Central memory CD8-positive, alpha-beta T cell (primary cell): Measurements from ENCODE around the gene RTN4.
"Not testable (repeated sequence)": the region's sequence is repeated elsewhere in the genome, so short reads cannot be mapped to it uniquely, and the experiment has no call there.

Source experiments
- ATAC-seq: fragments of 150-1000 bp; cut with Tn5 transposase; replicated peaks from 2 replicates; pipeline ENCODE4 v1.10.0; 2022; ENCODE audit warnings: mild to moderate bottlenecking, moderate FRiP score, moderate number of reproducible peaks; ENCODE audit not compliant: poor library complexity, severe bottlenecking; ENCODE audit errors: extremely low read depth
- DNase-seq, 2 donors: peaks; one replicate each; pipeline ENCODE4 v3.0.0; 2021; ENCODE audit warnings: low spot score in 2 of 2
- H3K27ac Mint-ChIP-seq: one replicate; pipeline ENCODE4 v1.8.0; 2022; ENCODE audit warnings: low read depth, mild to moderate bottlenecking, moderate library complexity, mixed read lengths
- H3K27me3 Mint-ChIP-seq: one replicate; pipeline ENCODE4 v1.8.0; 2022; ENCODE audit warnings: mixed read lengths
- H3K36me3 Mint-ChIP-seq: one replicate; pipeline ENCODE4 v1.8.0; 2022; ENCODE audit warnings: mild to moderate bottlenecking, moderate library complexity, mixed read lengths; ENCODE audit not compliant: insufficient read depth
- H3K4me1 Mint-ChIP-seq: one replicate; pipeline ENCODE4 v1.8.0; 2022; ENCODE audit warnings: mixed read lengths
- H3K4me3 Mint-ChIP-seq: one replicate; pipeline ENCODE4 v1.8.0; 2022; ENCODE audit warnings: mild to moderate bottlenecking, moderate library complexity, mixed read lengths
- H3K9me3 Mint-ChIP-seq: one replicate; pipeline ENCODE4 v1.8.0; 2022; ENCODE audit warnings: mixed read lengths

RTN4 gene

GRCh38 chr2:55010149-55010591, 40.1 kb downstream of the RTN4 start:
- DNase-seq: peak in 1 of 2 donors; percentile 34
- Mint-ChIP-seq H3K9me3 (no peaks in the 10 kb centered on the region), H3K4me1 (peaks cover 56% of the 10 kb centered on the region), H3K27ac (peak overlapping the region; percentile 59), H3K4me3 (peak overlapping the region; percentile 78), H3K36me3 (peaks cover 8% of the 10 kb centered on the region), H3K27me3 (no peaks in the 10 kb centered on the region)
- ATAC-seq: peak; percentile 96

GRCh38 chr2:55009277-55010060, 40.8 kb downstream of the RTN4 start:
- peak overlapping the region; percentile 59 for H3K27ac Mint-ChIP-seq
- DNase-seq (no peak), ATAC-seq (peak; percentile 55)
- H3K36me3 Mint-ChIP-seq: peaks cover 7% of the 10 kb centered on the region
- H3K27me3 Mint-ChIP-seq: no peaks in the 10 kb centered on the region
- no peaks in the 10 kb centered on the region for H3K9me3 Mint-ChIP-seq
- peaks cover 59% of the 10 kb centered on the region for H3K4me1 Mint-ChIP-seq
- peak overlapping the region; percentile 78 for H3K4me3 Mint-ChIP-seq

DNA sequence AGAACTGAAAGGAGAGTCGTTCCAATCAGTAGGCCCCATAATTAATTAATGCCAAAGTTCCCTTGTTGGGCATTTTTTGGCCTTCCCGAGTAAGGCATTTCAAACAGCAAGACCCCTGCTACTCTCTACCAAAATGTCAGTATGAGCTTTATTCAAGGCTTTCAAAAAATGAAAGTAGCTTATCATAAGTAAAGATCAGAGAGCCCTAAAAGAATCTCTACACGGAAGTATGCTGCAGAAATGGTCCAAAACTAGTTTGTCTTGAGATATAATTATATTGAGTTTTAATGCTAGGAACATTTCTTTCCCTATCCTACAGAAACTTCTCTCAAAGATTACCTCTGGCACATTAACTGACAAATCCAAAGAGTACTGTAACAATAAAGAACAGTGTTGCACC, 43.9 kb downstream of the RTN4 start:
- peaks cover 56% of the 10 kb centered on the region for H3K4me1 Mint-ChIP-seq
- no peaks in the 10 kb centered on the region for H3K9me3 Mint-ChIP-seq
- no peak for ATAC-seq
- peak overlapping the region; percentile 41 for H3K4me3 Mint-ChIP-seq
- peak overlapping the region; percentile 37 for H3K27ac Mint-ChIP-seq
- no peaks in the 10 kb centered on the region for H3K27me3 Mint-ChIP-seq
- peaks cover 8% of the 10 kb centered on the region for H3K36me3 Mint-ChIP-seq
- DNase-seq: no peak

- H3K4me1 Mint-ChIP-seq: peaks cover 65% of the 10 kb centered on the region
- ATAC-seq (no peak), DNase-seq (no peak)
- no peaks in the 10 kb centered on the region for H3K27me3 Mint-ChIP-seq
- no peak overlapping the region for H3K27ac Mint-ChIP-seq
- no peak overlapping the region for H3K4me3 Mint-ChIP-seq
- no peaks in the 10 kb centered on the region for H3K9me3 Mint-ChIP-seq
- H3K36me3 Mint-ChIP-seq: peaks cover 1% of the 10 kb centered on the region
Measured at GRCh38 chr2:55003706-55004639, 46.3 kb downstream of the RTN4 start.

DNA sequence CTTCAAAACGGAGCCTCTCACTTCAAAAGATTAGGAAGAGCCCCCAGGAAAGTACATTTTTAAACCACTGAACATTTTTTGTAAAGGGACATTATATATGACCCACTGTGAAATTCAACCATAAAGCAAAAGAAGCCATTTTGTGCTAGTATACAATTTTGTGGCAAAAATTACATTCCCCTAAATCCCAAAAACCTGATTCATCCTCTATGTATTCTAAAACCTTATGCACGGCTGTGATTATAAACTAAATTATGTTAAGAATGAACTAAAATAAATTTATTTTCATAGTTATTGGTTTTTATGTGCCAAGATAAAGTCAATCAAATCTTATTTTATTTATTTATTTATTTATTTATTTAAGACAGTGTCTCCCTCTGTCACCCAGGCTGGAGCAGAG, 48.5 kb downstream of the RTN4 start:
- ATAC-seq: no peak
- no peak overlapping the region for H3K27ac Mint-ChIP-seq
- no peak overlapping the region for H3K4me3 Mint-ChIP-seq
- H3K4me1 Mint-ChIP-seq: peaks cover 72% of the 10 kb centered on the region
- no peaks in the 10 kb centered on the region for H3K27me3 Mint-ChIP-seq
- DNase-seq: no peak
- peaks cover 3% of the 10 kb centered on the region for H3K36me3 Mint-ChIP-seq
- H3K9me3 Mint-ChIP-seq: no peaks in the 10 kb centered on the region

- ATAC-seq (no peak), DNase-seq (no peak)
- no peaks in the 10 kb centered on the region for H3K9me3 Mint-ChIP-seq
- H3K4me1 Mint-ChIP-seq: peaks cover 75% of the 10 kb centered on the region
- H3K27ac Mint-ChIP-seq: peak overlapping the region; percentile 58
- peaks cover 3% of the 10 kb centered on the region for H3K36me3 Mint-ChIP-seq
- no peak overlapping the region for H3K4me3 Mint-ChIP-seq
- H3K27me3 Mint-ChIP-seq: no peaks in the 10 kb centered on the region
Measured at GRCh38 chr2:55000341-55000740, 49.9 kb downstream of the RTN4 start.

DNA sequence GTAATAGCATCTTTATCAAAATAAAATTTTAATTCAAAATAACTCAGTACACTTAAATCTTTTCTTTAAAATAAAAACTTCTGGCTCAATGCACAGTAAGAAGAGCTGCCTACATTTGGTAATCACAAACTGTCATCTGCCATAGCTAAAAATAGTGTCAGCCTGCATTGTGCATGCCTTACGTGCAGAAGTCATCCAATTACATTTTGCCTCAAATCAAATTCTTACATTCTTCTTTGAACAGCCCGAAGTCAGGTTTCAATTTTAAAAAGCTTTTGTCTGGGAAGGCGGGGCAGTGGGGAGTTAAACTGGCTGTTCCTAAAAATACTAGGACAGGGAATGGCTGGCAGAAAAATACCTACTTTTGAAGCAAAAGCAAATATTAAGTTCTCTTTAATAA, 51.1 kb downstream of the RTN4 start:
- Mint-ChIP-seq H3K4me1 (peaks cover 73% of the 10 kb centered on the region), H3K9me3 (no peaks in the 10 kb centered on the region), H3K27ac (peak overlapping the region; percentile 25), H3K36me3 (peaks cover 3% of the 10 kb centered on the region), H3K4me3 (no peak overlapping the region), H3K27me3 (no peaks in the 10 kb centered on the region)
- DNase-seq (no peak), ATAC-seq (no peak)

GRCh38 chr2:54997826-54998225, 52.4 kb downstream of the RTN4 start:
- Mint-ChIP-seq H3K9me3 (no peaks in the 10 kb centered on the region), H3K4me1 (peaks cover 82% of the 10 kb centered on the region), H3K27me3 (no peaks in the 10 kb centered on the region), H3K36me3 (peaks cover 3% of the 10 kb centered on the region), H3K27ac (peak overlapping the region; percentile 45), H3K4me3 (no peak overlapping the region)
- DNase-seq: no peak
- ATAC-seq: no peak

- no peak for ATAC-seq
- Mint-ChIP-seq H3K9me3 (no peaks in the 10 kb centered on the region), H3K36me3 (peaks cover 2% of the 10 kb centered on the region), H3K4me1 (peaks cover 78% of the 10 kb centered on the region), H3K27ac (peak overlapping the region; percentile 13), H3K4me3 (no peak overlapping the region), H3K27me3 (no peaks in the 10 kb centered on the region)
- no peak for DNase-seq
Measured at GRCh38 chr2:54995553-54995952, 54.7 kb downstream of the RTN4 start.

- H3K9me3 Mint-ChIP-seq: not testable (repeated sequence)
Measured at GRCh38 chr2:54990694-54991093, 59.6 kb downstream of the RTN4 start.

DNA sequence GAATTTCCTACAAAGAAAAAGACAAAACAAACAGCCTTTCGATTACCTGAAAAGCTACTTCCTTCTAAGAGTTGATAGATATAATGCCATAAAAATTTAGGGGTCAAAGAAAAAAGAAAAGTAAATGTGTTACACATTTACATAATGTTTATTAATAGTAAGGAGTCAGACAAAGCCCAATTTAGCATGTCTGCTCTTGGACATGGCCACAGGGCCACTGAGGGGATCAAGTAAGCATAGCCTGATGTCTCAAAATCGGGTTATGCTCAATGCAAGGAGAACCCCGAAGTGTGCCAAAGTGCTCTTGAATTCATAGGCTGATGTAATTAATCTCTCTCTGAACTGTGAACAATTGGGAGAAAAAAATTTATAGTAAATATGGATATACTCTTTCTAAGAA, 61.6 kb downstream of the RTN4 start:
- peaks cover 69% of the 10 kb centered on the region for H3K4me1 Mint-ChIP-seq

More at GRCh38 chr2:54990694-54991093, 59.6 kb downstream of the RTN4 start:
- ATAC-seq, H3K4me3 Mint-ChIP-seq, H3K27ac Mint-ChIP-seq, DNase-seq, H3K27me3 Mint-ChIP-seq: not testable (repeated sequence)
- Mint-ChIP-seq H3K4me1 (peaks cover 70% of the 10 kb centered on the region), H3K36me3 (peaks cover 12% of the 10 kb centered on the region)

DNA sequence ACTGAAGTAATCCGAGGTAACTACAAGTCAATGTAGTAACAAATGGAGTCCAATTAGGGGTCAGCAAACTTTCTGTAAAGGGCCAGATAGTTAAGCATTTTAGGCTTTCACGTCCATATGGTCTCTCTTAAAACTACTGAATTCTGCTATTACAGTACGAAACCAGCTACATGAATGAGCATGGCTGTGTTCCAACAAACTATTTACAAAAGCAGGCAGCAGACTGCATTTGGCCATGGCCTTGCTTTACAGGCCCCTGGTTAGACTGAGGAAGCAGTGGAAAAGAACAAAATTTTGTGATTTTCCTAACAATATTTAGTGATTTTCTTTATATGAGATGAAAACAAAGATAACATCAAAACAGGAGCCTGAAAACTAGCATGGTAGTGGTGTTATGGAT, 64.0 kb downstream of the RTN4 start:
- Mint-ChIP-seq H3K4me3 (no peak overlapping the region), H3K27ac (peak overlapping the region; percentile 60), H3K27me3 (no peaks in the 10 kb centered on the region), H3K9me3 (no peaks in the 10 kb centered on the region), H3K36me3 (peaks cover 22% of the 10 kb centered on the region), H3K4me1 (peaks cover 65% of the 10 kb centered on the region)
- DNase-seq: no peak
- no peak for ATAC-seq

More for the DNA sequence above, 61.6 kb downstream of the RTN4 start:
- Mint-ChIP-seq H3K9me3 (no peaks in the 10 kb centered on the region), H3K27ac (peak overlapping the region; percentile 51), H3K27me3 (no peaks in the 10 kb centered on the region), H3K36me3 (peaks cover 17% of the 10 kb centered on the region), H3K4me3 (no peak overlapping the region)
- no peak for ATAC-seq
- no peak for DNase-seq
